22Rv1 (cell line): ENCODE measurements around the gene ZNF79.

Experiments
- H3K27ac ChIP-seq: fragments of 450-650 bp; 2 replicates; pipeline ENCODE4 v1.5.1; 2017
- ZFX ChIP-seq: fragments of 450-650 bp; IDR thresholded peaks from 2 replicates; pipeline ENCODE4 v1.6.1; 2017; ENCODE audit warnings: antibody characterized with exemption, borderline replicate concordance
- TF ChIP-seq, protein P1 (sequence below): fragments of 450-650 bp; IDR thresholded peaks from 2 replicates; pipeline ENCODE4 v1.5.1; 2017; ENCODE audit warnings: mild to moderate bottlenecking

The ZNF79 gene

GRCh38 chr9:127406799-127407491 is 17.2 kb upstream of the ZNF79 start:
- no peak for TF ChIP-seq ZFX
- TF ChIP-seq, protein P1, sequence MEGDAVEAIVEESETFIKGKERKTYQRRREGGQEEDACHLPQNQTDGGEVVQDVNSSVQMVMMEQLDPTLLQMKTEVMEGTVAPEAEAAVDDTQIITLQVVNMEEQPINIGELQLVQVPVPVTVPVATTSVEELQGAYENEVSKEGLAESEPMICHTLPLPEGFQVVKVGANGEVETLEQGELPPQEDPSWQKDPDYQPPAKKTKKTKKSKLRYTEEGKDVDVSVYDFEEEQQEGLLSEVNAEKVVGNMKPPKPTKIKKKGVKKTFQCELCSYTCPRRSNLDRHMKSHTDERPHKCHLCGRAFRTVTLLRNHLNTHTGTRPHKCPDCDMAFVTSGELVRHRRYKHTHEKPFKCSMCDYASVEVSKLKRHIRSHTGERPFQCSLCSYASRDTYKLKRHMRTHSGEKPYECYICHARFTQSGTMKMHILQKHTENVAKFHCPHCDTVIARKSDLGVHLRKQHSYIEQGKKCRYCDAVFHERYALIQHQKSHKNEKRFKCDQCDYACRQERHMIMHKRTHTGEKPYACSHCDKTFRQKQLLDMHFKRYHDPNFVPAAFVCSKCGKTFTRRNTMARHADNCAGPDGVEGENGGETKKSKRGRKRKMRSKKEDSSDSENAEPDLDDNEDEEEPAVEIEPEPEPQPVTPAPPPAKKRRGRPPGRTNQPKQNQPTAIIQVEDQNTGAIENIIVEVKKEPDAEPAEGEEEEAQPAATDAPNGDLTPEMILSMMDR, result no peak
- peak overlapping the region; percentile 65 for H3K27ac ChIP-seq

DNA sequence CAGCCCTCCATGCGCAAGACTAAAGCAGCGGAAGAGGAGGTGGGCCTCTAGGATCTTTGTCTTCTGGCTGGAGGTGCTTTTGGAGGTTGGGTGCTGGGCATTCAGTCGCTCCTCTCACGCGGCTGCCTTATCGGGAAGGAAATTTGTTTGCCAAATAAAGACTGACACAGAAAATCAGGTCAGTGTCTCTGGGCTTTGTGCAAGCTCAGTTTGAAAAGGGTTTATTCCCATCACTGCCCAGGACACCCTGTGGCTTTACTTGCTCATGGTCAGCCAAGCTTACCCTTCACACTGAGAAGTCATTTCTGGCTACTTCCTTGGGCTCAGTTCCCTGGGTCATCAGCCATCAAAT is 16.7 kb upstream of the ZNF79 start:
- peak overlapping the region; percentile 65 for H3K27ac ChIP-seq
- no peak for TF ChIP-seq ZFX
- TF ChIP-seq, protein P1, result no peak

DNA sequence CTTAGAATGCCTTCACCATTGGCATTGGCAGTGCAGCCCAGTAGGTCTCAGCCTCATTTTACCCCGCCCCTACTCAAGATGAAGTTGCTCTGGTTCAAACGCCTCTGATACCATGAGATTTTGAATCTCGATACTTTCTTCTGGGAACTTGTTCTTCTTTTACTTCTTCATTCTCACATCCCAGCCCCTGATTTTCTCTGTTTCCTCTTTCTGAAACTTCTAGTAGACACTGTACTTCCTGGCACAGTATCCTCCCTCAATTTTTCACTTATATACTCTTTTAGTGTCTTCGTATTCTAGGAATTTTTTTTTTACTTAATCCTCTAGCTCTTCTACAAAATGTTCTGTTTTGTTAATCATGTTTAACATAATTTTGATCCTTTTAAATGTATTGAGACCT is 13.1 kb upstream of the ZNF79 start:
- H3K27ac ChIP-seq, result no peak overlapping the region
- TF ChIP-seq, protein P1, result no peak
- TF ChIP-seq ZFX, result no peak

DNA sequence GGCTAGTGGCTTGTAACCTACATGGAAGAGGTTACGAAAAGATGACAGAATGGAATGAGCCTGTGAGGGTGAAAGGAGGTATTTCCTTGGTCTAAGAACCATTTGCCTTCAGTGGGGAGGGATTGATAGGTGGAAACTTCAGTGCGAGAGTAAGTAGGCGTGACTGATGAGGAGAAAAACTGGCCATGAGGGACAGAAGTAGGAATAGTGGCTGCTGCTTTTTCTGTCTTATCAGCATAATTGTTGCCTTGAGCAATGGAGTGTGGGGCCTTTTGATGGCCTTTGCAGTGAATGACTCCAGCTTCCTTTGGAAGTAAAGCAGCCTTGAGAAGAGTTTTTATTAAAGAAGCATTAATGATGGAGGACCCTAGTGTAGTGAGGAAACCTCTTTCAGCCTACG is 9.0 kb upstream of the ZNF79 start:
- no peak overlapping the region for H3K27ac ChIP-seq
- TF ChIP-seq, protein P1, result no peak
- TF ChIP-seq ZFX, result no peak

DNA sequence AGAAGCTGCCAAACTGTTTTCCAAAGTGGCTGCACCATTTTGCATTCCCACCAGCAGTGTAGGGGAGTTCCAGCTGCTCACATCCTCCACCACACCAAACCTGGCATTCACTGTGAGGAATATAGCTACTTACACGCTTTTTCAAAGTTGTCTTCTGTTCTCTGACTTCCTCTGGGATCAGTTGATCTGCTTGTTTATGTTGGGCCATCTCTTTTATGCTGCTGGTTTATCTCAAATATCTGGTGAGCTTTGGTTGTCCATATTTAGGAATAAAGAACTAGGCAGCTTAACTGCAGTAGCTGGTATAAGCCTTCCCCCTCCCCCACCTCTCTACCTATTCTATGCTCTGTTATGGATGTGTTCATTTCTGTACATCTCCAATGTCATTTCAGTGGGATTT is 8.5 kb upstream of the ZNF79 start:
- TF ChIP-seq, protein P1, result no peak
- TF ChIP-seq ZFX, result no peak
- no peak overlapping the region for H3K27ac ChIP-seq

GRCh38 chr9:127417131-127418036 is 6.8 kb upstream of the ZNF79 start:
- no peak for TF ChIP-seq ZFX
- TF ChIP-seq, protein P1, result no peak
- H3K27ac ChIP-seq, result peak overlapping the region; percentile 46

GRCh38 chr9:127418037-127418471 is 6.1 kb upstream of the ZNF79 start:
- peak overlapping the region; percentile 46; the same call in 1 of the 2 replicates for H3K27ac ChIP-seq

More at GRCh38 chr9:127418037-127418471, 6.1 kb upstream of the ZNF79 start:
- TF ChIP-seq, protein P1, result peak; percentile 48
- TF ChIP-seq ZFX, result no peak
